HEK293T (cell line): ENCODE measurements around the gene GMCL2.

Experiments used
- ARNT ChIP-seq: fragments of 450-650 bp; IDR thresholded peaks from 2 replicates; pipeline ENCODE4 v1.6.1; 2017; ENCODE audit warnings: mild to moderate bottlenecking
- BHLHE40 ChIP-seq: fragments of 450-650 bp; IDR thresholded peaks from 2 replicates; pipeline ENCODE4 v1.6.1; 2016; ENCODE audit warnings: mild to moderate bottlenecking, moderate library complexity, borderline replicate concordance
- CTBP1 ChIP-seq: fragments of 450-650 bp; IDR thresholded peaks from 2 replicates; pipeline ENCODE4 v1.6.1; 2016; ENCODE audit warnings: borderline replicate concordance
- ELF4 ChIP-seq: fragments of 450-650 bp; IDR thresholded peaks from 2 replicates; pipeline ENCODE4 v1.6.1; 2017; ENCODE audit warnings: antibody characterized with exemption
- FOXA1 ChIP-seq: fragments of 450-650 bp; IDR thresholded peaks from 2 replicates; pipeline ENCODE4 v1.6.1; 2016; ENCODE audit warnings: mild to moderate bottlenecking
- FOXK2 ChIP-seq: fragments of 450-650 bp; IDR thresholded peaks from 2 replicates; pipeline ENCODE4 v1.6.1; 2016; ENCODE audit warnings: mild to moderate bottlenecking
- HDGF ChIP-seq: fragments of 450-650 bp; IDR thresholded peaks from 2 replicates; pipeline ENCODE4 v1.6.1; 2017; ENCODE audit warnings: antibody characterized with exemption, borderline replicate concordance
- LEF1 ChIP-seq: fragments of 450-650 bp; IDR thresholded peaks from 2 replicates; pipeline ENCODE4 v1.6.1; 2017; ENCODE audit warnings: mild to moderate bottlenecking, borderline replicate concordance
- ZNF384 ChIP-seq: fragments of 450-650 bp; IDR thresholded peaks from 2 replicates; pipeline ENCODE4 v1.6.1; 2016
- TF ChIP-seq, protein P1 (sequence below): fragments of 450-650 bp; IDR thresholded peaks from 2 replicates; pipeline ENCODE4 v1.6.1; 2016

DNA sequence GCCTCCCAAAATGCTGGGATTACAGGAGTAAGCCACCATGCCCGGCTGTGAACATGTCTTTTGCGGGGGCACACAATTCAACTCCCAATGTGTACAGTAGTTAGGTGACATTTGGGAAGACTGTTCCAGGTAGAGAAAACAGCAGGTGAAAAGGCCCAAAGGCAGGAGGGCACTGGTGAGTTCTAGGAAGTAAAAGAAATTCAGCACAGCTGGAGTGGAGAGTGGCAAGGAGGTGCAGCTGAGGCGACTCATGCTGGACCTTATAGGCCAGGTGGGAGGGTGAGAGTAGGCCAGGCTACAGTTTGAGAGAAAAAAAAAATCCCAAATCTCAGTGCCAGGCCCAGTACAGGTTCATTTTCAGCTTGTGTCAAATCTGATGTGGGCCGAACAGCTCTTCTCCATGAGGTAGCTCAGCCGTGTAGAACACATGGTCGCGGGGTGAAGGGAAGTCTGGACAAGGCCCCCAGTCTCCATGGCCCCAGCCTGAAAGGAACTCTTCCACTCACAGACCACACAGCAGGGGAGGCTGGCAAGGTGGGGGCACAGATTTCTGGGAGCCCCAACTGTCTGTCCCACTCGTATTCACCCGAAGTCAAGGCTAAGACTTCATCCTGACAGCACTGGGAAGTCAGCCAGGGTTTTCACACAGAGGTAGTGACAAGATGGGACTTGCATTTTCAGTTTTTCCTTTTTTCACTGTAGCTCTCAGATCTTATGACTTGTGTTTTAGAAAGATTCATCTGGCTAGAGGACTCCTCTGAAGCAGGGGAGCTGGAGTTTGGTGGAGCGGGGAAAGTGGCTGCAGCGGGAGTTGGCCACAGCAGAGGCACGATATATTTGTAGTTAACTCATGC is 12.6 kb upstream of the GMCL2 start:
- no peak for TF ChIP-seq BHLHE40
- no peak for TF ChIP-seq FOXK2
- TF ChIP-seq ZNF384: no peak
- no peak for TF ChIP-seq ELF4
- no peak for TF ChIP-seq LEF1
- TF ChIP-seq, protein P1, sequence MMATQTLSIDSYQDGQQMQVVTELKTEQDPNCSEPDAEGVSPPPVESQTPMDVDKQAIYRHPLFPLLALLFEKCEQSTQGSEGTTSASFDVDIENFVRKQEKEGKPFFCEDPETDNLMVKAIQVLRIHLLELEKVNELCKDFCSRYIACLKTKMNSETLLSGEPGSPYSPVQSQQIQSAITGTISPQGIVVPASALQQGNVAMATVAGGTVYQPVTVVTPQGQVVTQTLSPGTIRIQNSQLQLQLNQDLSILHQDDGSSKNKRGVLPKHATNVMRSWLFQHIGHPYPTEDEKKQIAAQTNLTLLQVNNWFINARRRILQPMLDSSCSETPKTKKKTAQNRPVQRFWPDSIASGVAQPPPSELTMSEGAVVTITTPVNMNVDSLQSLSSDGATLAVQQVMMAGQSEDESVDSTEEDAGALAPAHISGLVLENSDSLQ: no peak
- no peak for TF ChIP-seq HDGF
- TF ChIP-seq CTBP1: no peak
- no peak for TF ChIP-seq ARNT
- no peak for TF ChIP-seq FOXA1
